ENCODE data around the gene FOXD4L4.
"Not testable (repeated sequence)": the region's sequence is repeated elsewhere in the genome, so short reads cannot be mapped to it uniquely, and the experiment has no call there.

FOXD4L4 gene

DNA sequence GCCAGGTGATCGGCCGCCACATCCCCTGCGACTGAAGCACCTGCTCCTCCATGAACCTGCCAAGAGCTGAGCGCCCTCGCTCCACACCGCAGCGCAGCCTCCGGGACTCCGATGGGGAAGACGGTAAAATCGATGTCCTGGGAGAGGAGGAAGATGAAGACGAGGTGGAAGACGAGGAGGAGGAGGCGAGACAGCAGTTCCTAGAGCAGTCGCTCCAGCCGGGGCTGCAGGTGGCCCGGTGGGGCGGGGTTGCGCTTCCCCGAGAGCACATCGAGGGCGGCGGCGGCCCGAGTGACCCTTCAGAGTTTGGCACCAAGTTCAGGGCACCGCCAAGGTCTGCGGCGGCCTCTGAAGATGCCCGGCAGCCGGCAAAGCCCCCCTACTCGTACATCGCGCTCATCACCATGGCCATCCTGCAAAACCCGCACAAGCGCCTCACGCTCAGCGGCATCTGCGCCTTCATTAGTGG, at the start of gene FOXD4L4:
TSS of gene FOXD4L4 (plus strand) at position 51 of the 469 bp plus-strand sequence. CDS start at position 51, 0 bp downstream.
- H3K27ac ChIP-seq = not testable (repeated sequence)

DNA sequence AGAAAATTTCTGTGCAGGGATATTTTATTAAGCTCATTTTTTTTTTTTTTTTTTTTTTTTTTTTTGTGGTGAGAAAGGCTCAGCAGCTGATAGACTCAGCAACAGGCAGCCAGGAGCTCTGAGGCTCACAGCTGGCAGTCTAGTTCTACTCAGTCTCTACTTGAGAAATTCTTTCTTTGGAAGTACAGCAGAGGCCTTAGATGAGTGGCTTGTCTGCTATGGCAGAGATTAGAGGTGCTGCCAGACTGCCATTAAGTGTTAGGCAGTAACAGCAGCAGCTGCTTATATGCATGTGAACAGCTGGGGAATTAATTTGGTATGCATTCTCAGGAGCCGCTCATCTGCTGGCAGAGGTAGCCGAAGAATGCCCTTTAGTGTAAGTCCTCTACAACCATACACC, 33.4 kb upstream of the FOXD4L4 start:
- not testable (repeated sequence) for H3K27ac ChIP-seq

DNA sequence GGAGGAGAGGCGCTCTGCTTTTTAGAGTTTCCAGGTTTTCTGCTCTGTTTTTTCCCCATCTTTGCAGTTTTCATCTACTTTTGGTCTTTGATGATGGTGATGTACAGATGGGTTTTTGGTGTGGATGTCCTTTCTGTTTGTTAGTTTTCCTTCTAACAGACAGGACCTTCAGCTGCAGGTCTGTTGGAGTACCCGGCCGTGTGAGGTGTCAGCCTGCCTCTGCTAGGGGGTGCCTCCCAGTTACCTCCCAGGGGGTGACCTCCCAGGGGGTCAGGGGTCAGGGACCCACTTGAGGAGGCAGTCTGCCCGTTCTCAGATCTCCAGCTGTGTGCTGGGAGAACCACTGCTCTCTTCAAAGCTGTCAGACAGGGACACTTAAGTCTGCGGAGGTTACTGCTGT, 22.5 kb upstream of the FOXD4L4 start:
- not testable (repeated sequence) for H3K27ac ChIP-seq

DNA sequence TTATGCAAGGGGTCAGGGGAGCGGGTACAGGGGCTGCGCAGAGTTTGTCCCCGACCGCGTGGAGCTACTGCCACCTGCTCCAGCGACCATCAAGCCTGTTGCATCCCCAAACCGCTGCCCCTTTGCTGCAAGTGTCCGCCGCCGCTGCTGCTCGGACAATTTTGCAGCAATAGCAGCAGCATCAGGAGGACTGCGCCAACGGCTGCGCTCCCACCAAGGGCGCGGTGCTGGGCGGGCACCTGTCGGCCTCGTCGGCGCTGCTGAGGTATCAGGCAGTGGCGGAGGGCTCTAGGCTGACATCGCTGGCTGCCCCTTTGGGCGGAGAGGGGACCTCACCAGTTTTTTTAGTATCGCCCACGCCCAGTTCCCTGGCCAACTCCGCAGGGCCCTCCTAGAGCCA, 1.2 kb downstream of the FOXD4L4 start:
- H3K27ac ChIP-seq = not testable (repeated sequence)
